Sigmoid colon (tissue), 7 donors: Measurements from ENCODE around the gene LRFN2. TPM values are rescaled to one million over a fixed set of nuclear protein-coding genes. Genes with fewer than 3 reads are reported as not detected.

Experiments used
- DNase-seq: peaks from one replicate; pipeline ENCODE4 v3.0.0-alpha.2; 2019
- H3K27ac ChIP-seq, 4 donors: fragments of 200-600 bp; sonication (generic); one replicate each; pipeline ENCODE4 v1.5.1; 2016 to 2019; ENCODE audit warnings: mild to moderate bottlenecking in 1 of 4
- H3K27me3 ChIP-seq, 3 donors: fragments of 200-600 bp; sonication (generic); one replicate each; pipeline ENCODE4 v1.5.1; 2019; ENCODE audit warnings: mild to moderate bottlenecking in 1 of 3
- H3K36me3 ChIP-seq, 4 donors: fragments of 200-600 bp; sonication (generic); one replicate each; pipeline ENCODE4 v1.5.1; 2016 to 2019
- H3K4me1 ChIP-seq, 4 donors: fragments of 200-600 bp; sonication (generic); one replicate each; pipeline ENCODE4 v1.5.1; 2017 to 2019
- H3K4me3 ChIP-seq, 4 donors: fragments of 200-600 bp; sonication (generic); one replicate each; pipeline ENCODE4 v1.5.1; 2017 to 2019; ENCODE audit warnings: mild to moderate bottlenecking in 2 of 4, moderate library complexity in 1 of 4
- H3K9me3 ChIP-seq, 4 donors: fragments of 200-600 bp in 3 of 4; sonication (generic) in 3 of 4; one replicate each; pipeline versions ENCODE4 v1.5.1 to v1.6.1; 2013 to 2019
- CTCF ChIP-seq, 4 experiments: fragments of 450-650 bp in 3 of 4; fragments of 200-600 bp in 1 of 4; IDR thresholded peaks; one replicate each; pipeline ENCODE4 v1.5.1; 2016 to 2019; ENCODE audit warnings: antibody characterized with exemption in 4 of 4, mild to moderate bottlenecking in 3 of 4, moderate library complexity in 2 of 4
- EP300 ChIP-seq, 4 donors: sonication (generic); formaldehyde crosslinking; IDR thresholded peaks; one replicate each; pipeline ENCODE4 v1.6.1; 2017; ENCODE audit warnings: antibody characterized with exemption in 4 of 4
- POLR2A ChIP-seq, 2 donors: fragments of 450-650 bp; IDR thresholded peaks; one replicate each; pipeline ENCODE4 v1.6.1; 2016; ENCODE audit warnings: antibody characterized with exemption in 2 of 2, mild to moderate bottlenecking in 2 of 2, moderate library complexity in 2 of 2
- POLR2AphosphoS5 ChIP-seq, 4 donors: sonication (generic); formaldehyde crosslinking; IDR thresholded peaks; one replicate each; pipeline ENCODE4 v1.6.1; 2017; ENCODE audit warnings: antibody characterized with exemption in 4 of 4
- WGBS, 2 donors: extraction: QIAGEN DNeasy Blood & Tissue Kit; methylation state at CpG; one replicate each; pipeline ENCODE4 v1.1.7; 2013; 5-methylcytosine and 5-hydroxymethylcytosine counted together
- intact Hi-C: fragments of 100-400 bp; cut with DNase I; formaldehyde crosslinking; loops from one replicate; pipeline ENCODE4 v1.15.1; 2023
- polyA plus RNA-seq, 3 donors: library from polyadenylated mRNA; stranded (reverse); fragments of 200-250 nt; gene quantifications; one replicate each; pipeline ENCODE4 v1.2.3, GENCODE V29; 2013
- total RNA-seq, 4 donors: library from RNA; depleted of rRNA; stranded (reverse); fragments of >200 nt; gene quantifications; one replicate each; pipeline ENCODE4 v1.1.0, GENCODE V29; 2016
- donor health status: healthy with polysubstance abuse.
- donor health status: Bipolar disorder and iron deficiency.
- donor health status: healthy.

Gene LRFN2
- total and polyA plus RNA-seq, 7 donors: 0.10 to 0.60 (median 0.49) TPM; not detected in 4

GRCh38 chr6:40510442-40510841 is 76.7 kb downstream of the LRFN2 start:
- TF ChIP-seq POLR2AphosphoS5 (IDR thresholded peaks at IDR 0.05) (no peak), POLR2A (IDR thresholded peaks at IDR 0.05) (no peak), CTCF (IDR thresholded peaks at IDR 0.05) (no peak), EP300 (IDR thresholded peaks at IDR 0.05) (no peak)
- no peak overlapping the region for H3K4me3 ChIP-seq
- 88 to 89% methylated on average over 4 of the region's 4 CpGs for WGBS, 2 donors
- H3K9me3 ChIP-seq: no peaks in the 10 kb centered on the region
- no peak for DNase-seq
- H3K27me3 ChIP-seq: no peaks in the 10 kb centered on the region
- intact Hi-C loops: no loop called here
- no peaks in the 10 kb centered on the region for H3K4me1 ChIP-seq
- no peak overlapping the region for H3K27ac ChIP-seq
- H3K36me3 ChIP-seq: no peaks in the 10 kb centered on the region

GRCh38 chr6:40509716-40510260 is 77.4 kb downstream of the LRFN2 start:
- intact Hi-C loops: no loop called here
- 86 to 88% methylated on average over 11 of the region's 11 CpGs for WGBS, 2 donors

GRCh38 chr6:40509086-40509485 is 78.1 kb downstream of the LRFN2 start:
- Histone ChIP-seq H3K36me3 (no peaks in the 10 kb centered on the region), H3K27ac (no peak overlapping the region), H3K4me3 (no peak overlapping the region), H3K9me3 (no peaks in the 10 kb centered on the region), H3K4me1 (no peaks in the 10 kb centered on the region), H3K27me3 (no peaks in the 10 kb centered on the region)
- no peak for DNase-seq
- intact Hi-C loops: no loop called here
- no peak for TF ChIP-seq POLR2AphosphoS5 (IDR thresholded peaks at IDR 0.05)
- no peak for TF ChIP-seq EP300 (IDR thresholded peaks at IDR 0.05)
- no peak for TF ChIP-seq POLR2A (IDR thresholded peaks at IDR 0.05)
- no peak for TF ChIP-seq CTCF (IDR thresholded peaks at IDR 0.05)
- WGBS, 2 donors: 86 to 88% methylated on average over 1 of the region's 1 CpG

More at GRCh38 chr6:40509716-40510260, 77.4 kb downstream of the LRFN2 start:
- TF ChIP-seq POLR2A (IDR thresholded peaks at IDR 0.05) (no peak), EP300 (IDR thresholded peaks at IDR 0.05) (no peak), POLR2AphosphoS5 (IDR thresholded peaks at IDR 0.05) (no peak), CTCF (IDR thresholded peaks at IDR 0.05) (no peak)
- no peaks in the 10 kb centered on the region for H3K4me1 ChIP-seq
- H3K4me3 ChIP-seq: no peak overlapping the region
- H3K27me3 ChIP-seq: no peaks in the 10 kb centered on the region
- H3K9me3 ChIP-seq: no peaks in the 10 kb centered on the region
- DNase-seq: no peak
- no peak overlapping the region for H3K27ac ChIP-seq
- H3K36me3 ChIP-seq: no peaks in the 10 kb centered on the region

GRCh38 chr6:40506954-40507353 is 80.2 kb downstream of the LRFN2 start:
- DNase-seq: no peak
- Histone ChIP-seq H3K27ac (no peak overlapping the region), H3K4me1 (no peaks in the 10 kb centered on the region), H3K36me3 (no peaks in the 10 kb centered on the region), H3K9me3 (no peaks in the 10 kb centered on the region), H3K4me3 (no peak overlapping the region), H3K27me3 (no peaks in the 10 kb centered on the region)
- intact Hi-C loops: no loop called here
- TF ChIP-seq CTCF (IDR thresholded peaks at IDR 0.05): no peak
- WGBS, 2 donors: 80 to 91% methylated on average over 9 of the region's 9 CpGs

- 90 to 91% methylated on average over 12 of the region's 12 CpGs for whole genome bisulfite sequencing, 2 donors
- no peaks in the 10 kb centered on the region for H3K27me3 ChIP-seq
- no peaks in the 10 kb centered on the region for H3K36me3 ChIP-seq
- H3K4me3 ChIP-seq: no peak overlapping the region
- TF ChIP-seq CTCF (IDR thresholded peaks at IDR 0.05) (no peak), POLR2A (IDR thresholded peaks at IDR 0.05) (no peak), POLR2AphosphoS5 (IDR thresholded peaks at IDR 0.05) (no peak), EP300 (IDR thresholded peaks at IDR 0.05) (no peak)
- no peaks in the 10 kb centered on the region for H3K4me1 ChIP-seq
- no peak overlapping the region for H3K27ac ChIP-seq
- intact Hi-C loops: no loop called here
- no peak for DNase-seq
- no peaks in the 10 kb centered on the region for H3K9me3 ChIP-seq
These were observed 81.9 kb downstream of the LRFN2 start for GRCh38 chr6:40505191-40505810.
